SK-N-SH (cell line): ENCODE data around the gene ESPL1. TPM values are rescaled to one million over a fixed set of nuclear protein-coding genes. Genes with fewer than 3 reads are reported as not detected.

Experiments
- CTCF ChIA-PET: fragments of 300-600, 350-600 bp; formaldehyde crosslinking; extraction: SDS; loops from one replicate; lab custom pipeline; 2021; lab: Yijun Ruan, JAX
- POLR2A ChIA-PET: fragments of 350-600 bp; sonication (Branson Sonifier 250); formaldehyde crosslinking; extraction: SDS; loops from one replicate; lab custom pipeline; 2020; ENCODE audit warnings: antibody characterized with exemption, inconsistent platforms; lab: Yijun Ruan, JAX
- DNase-seq: peaks from one replicate; pipeline ENCODE4 v3.0.0; 2012
- H2AFZ ChIP-seq: fragments of 200-600 bp; sonication (generic); 2 replicates; pipeline ENCODE4 v1.8.1; 2016; ENCODE audit warnings: antibody characterized with exemption, mild to moderate bottlenecking, low read depth
- H3F3A ChIP-seq: fragments of 200-600 bp; sonication (generic); replicated peaks from 2 replicates; pipeline ENCODE3; 2016; ENCODE audit warnings: antibody characterized with exemption, mild to moderate bottlenecking; ENCODE audit not compliant: insufficient read depth
- H3K27ac ChIP-seq, 2 experiments: fragments of 200-500 bp in 1 of 2; fragments of 200-600 bp in 1 of 2; sonication (Bioruptor generic) in 1 of 2; sonication (generic), shearing (Covaris generic) in 1 of 2; 2 replicates each; pipeline versions ENCODE4 v1.5.1 to v1.6.1; 2014 to 2016; ENCODE audit warnings: low read depth in 2 of 2, inconsistent platforms in 1 of 2, low read length in 1 of 2, mild to moderate bottlenecking in 1 of 2, mixed read lengths in 1 of 2
- H3K27me3 ChIP-seq: fragments of 200-600 bp; sonication (generic), shearing (Covaris generic); 2 replicates; pipeline ENCODE4 v1.6.1; 2016; ENCODE audit warnings: mixed run types; ENCODE audit not compliant: insufficient read depth
- H3K36me3 ChIP-seq, 2 experiments: fragments of 200-500 bp in 1 of 2; fragments of 200-600 bp in 1 of 2; sonication (Bioruptor generic) in 1 of 2; sonication (generic) in 1 of 2; replicated peaks in 1 of 2; 2 replicates each; pipeline versions ENCODE3 to v1.5.1; 2014 to 2016; ENCODE audit warnings: low read length in 1 of 2, mild to moderate bottlenecking in 1 of 2; ENCODE audit not compliant: insufficient read depth in 2 of 2, control insufficient read depth in 1 of 2
- H3K4me1 ChIP-seq, 2 experiments: fragments of 200-500 bp in 1 of 2; fragments of 200-600 bp in 1 of 2; sonication (Bioruptor generic) in 1 of 2; sonication (generic), shearing (Covaris generic) in 1 of 2; 2 replicates each; pipeline versions ENCODE4 v1.5.1 to v1.6.1; 2014 to 2016; ENCODE audit warnings: low read depth in 1 of 2, low read length in 1 of 2, mixed run types in 1 of 2; ENCODE audit not compliant: insufficient read depth in 2 of 2, control insufficient read depth in 1 of 2
- H3K4me2 ChIP-seq: fragments of 200-600 bp; sonication (generic), shearing (Covaris generic); 2 replicates; pipeline ENCODE4 v1.6.1; 2017; ENCODE audit warnings: mixed run types
- H3K4me3 ChIP-seq, 2 experiments: fragments of 200-500 bp in 1 of 2; fragments of 200-600 bp in 1 of 2; sonication (Bioruptor generic) in 1 of 2; sonication (generic), shearing (Covaris generic) in 1 of 2; 2 replicates each; pipeline versions ENCODE4 v1.5.1 to v1.8.1; 2014 to 2016; ENCODE audit warnings: low read depth in 2 of 2, inconsistent platforms in 1 of 2, low read length in 1 of 2, mild to moderate bottlenecking in 1 of 2, mixed read lengths in 1 of 2, moderate library complexity in 1 of 2
- H3K79me2 ChIP-seq: fragments of 200-600 bp; sonication (generic); 2 replicates; pipeline ENCODE4 v1.8.1; 2017; ENCODE audit warnings: mild to moderate bottlenecking; ENCODE audit not compliant: insufficient read depth
- H3K9ac ChIP-seq: fragments of 200-600 bp; sonication (generic); 2 replicates; pipeline ENCODE4 v1.6.1; 2017; ENCODE audit warnings: mixed run types
- H3K9me2 ChIP-seq: fragments of 200-600 bp; sonication (generic); 2 replicates; pipeline ENCODE4 v1.6.1; 2017; ENCODE audit warnings: mixed run types
- H3K9me3 ChIP-seq: fragments of 200-600 bp; sonication (generic); 2 replicates; pipeline ENCODE4 v1.6.1; 2017; ENCODE audit warnings: mixed run types, mild to moderate bottlenecking, moderate library complexity
- H4K20me1 ChIP-seq: fragments of 200-600 bp; sonication (generic); 2 replicates; pipeline ENCODE4 v1.6.1; 2017; ENCODE audit warnings: mild to moderate bottlenecking, mixed run types; ENCODE audit not compliant: insufficient read depth
- CHD2 ChIP-seq: fragments of 150-350 bp; IDR thresholded peaks from 2 replicates; pipeline ENCODE4 v1.6.1; 2018; ENCODE audit warnings: low read length; ENCODE audit not compliant: partially characterized antibody
- ELF1 ChIP-seq: IDR thresholded peaks from 2 replicates; pipeline ENCODE4 v1.4.0; 2012
- EZH2phosphoT487 ChIP-seq: fragments of 200-600 bp; sonication (generic); IDR thresholded peaks from 2 replicates; pipeline ENCODE4 v1.6.1; 2017; ENCODE audit warnings: low read depth, mixed run types, mild to moderate bottlenecking, antibody characterized with exemption, moderate library complexity, borderline replicate concordance
- FOXM1 ChIP-seq: IDR thresholded peaks from 2 replicates; pipeline ENCODE4 v1.4.0; 2012; ENCODE audit warnings: low read depth, mild to moderate bottlenecking
- MAX ChIP-seq: IDR thresholded peaks from 2 replicates; pipeline ENCODE4 v1.4.0; 2012; ENCODE audit warnings: low read depth
- MEF2A ChIP-seq: IDR thresholded peaks from 2 replicates; pipeline ENCODE4 v1.4.0; 2012; ENCODE audit warnings: low read depth, borderline replicate concordance
- MXI1 ChIP-seq: IDR thresholded peaks from 2 replicates; pipeline ENCODE4 v1.6.1; 2012; ENCODE audit warnings: mild to moderate bottlenecking, low read depth, low read length, improper control_type of control experiment
- NFIC ChIP-seq: IDR thresholded peaks from 2 replicates; pipeline ENCODE4 v1.4.0; 2012; ENCODE audit warnings: borderline replicate concordance
- RAD21 ChIP-seq: IDR thresholded peaks from 2 replicates; pipeline ENCODE4 v1.6.1; 2012; ENCODE audit warnings: mild to moderate bottlenecking, low read length
- TAF1 ChIP-seq: IDR thresholded peaks from 2 replicates; pipeline ENCODE4 v1.6.1; 2012; ENCODE audit warnings: low read depth, mild to moderate bottlenecking, low read length, moderate library complexity, borderline replicate concordance
- TEAD4 ChIP-seq: IDR thresholded peaks from 2 replicates; pipeline ENCODE4 v1.4.0; 2012; ENCODE audit warnings: mild to moderate bottlenecking, borderline replicate concordance; ENCODE audit not compliant: insufficient read depth
- USF2 ChIP-seq: fragments of 150-350 bp; IDR thresholded peaks from 2 replicates; pipeline ENCODE4 v1.6.1; 2017; ENCODE audit warnings: antibody characterized with exemption, low read length, low read depth, borderline replicate concordance
- YY1 ChIP-seq: IDR thresholded peaks from 2 replicates; pipeline ENCODE4 v1.4.0; 2012; ENCODE audit warnings: low read depth, mild to moderate bottlenecking
- WGBS: methylation state at CpG from one replicate; pipeline ENCODE4 v1.1.6; 2017; ENCODE audit warnings: low lambda C conversion rate; 5-methylcytosine and 5-hydroxymethylcytosine counted together
- polyA plus RNA-seq, 3 experiments: library from polyadenylated mRNA; depleted of rRNA; stranded (reverse); fragments of >200 nt; gene quantifications; 2 replicates each; pipeline ENCODE4 v1.2.3, GENCODE V29; 2012
- TF ChIP-seq, protein P1 (sequence below): IDR thresholded peaks from 2 replicates; pipeline ENCODE4 v1.4.0; 2012; ENCODE audit warnings: low read depth, borderline replicate concordance
- TF ChIP-seq, protein P2 (sequence below): IDR thresholded peaks from 2 replicates; pipeline ENCODE4 v1.4.0; 2012; ENCODE audit warnings: low read depth, borderline replicate concordance

ESPL1 gene
- polyA plus RNA-seq, 1 of the 3 experiments (the other 2 are of a cell fraction), result 8.6 TPM

- no peaks in the 10 kb centered on the region for H3K27me3 ChIP-seq
- POLR2A ChIA-PET, result no interaction called here
- DNase-seq, result no peak
- peaks cover 20% of the 10 kb centered on the region for H3F3A ChIP-seq
- H3K79me2 ChIP-seq, result peaks cover 5% of the 10 kb centered on the region; the same call in 1 of the 2 replicates
- peaks cover 43 to 54% of the 10 kb centered on the region in 2 experiments; a peak in 3 of 4 replicates for H3K4me1 ChIP-seq
- H3K4me3 ChIP-seq, result no peak overlapping the region
- H3K27ac ChIP-seq, result no peak overlapping the region
- no peak overlapping the region for H2AFZ ChIP-seq
- H3K4me2 ChIP-seq, result no peak overlapping the region
- H3K9ac ChIP-seq, result no peak overlapping the region
- TF ChIP-seq CHD2 (no peak), USF2 (no peak), NFIC (no peak), FOXM1 (no peak), MAX (no peak), MEF2A (no peak), MXI1 (no peak), TAF1 (no peak), TEAD4 (no peak), EZH2phosphoT487 (no peak), YY1 (no peak), ELF1 (no peak), RAD21 (no peak)
- TF ChIP-seq, protein P1, sequence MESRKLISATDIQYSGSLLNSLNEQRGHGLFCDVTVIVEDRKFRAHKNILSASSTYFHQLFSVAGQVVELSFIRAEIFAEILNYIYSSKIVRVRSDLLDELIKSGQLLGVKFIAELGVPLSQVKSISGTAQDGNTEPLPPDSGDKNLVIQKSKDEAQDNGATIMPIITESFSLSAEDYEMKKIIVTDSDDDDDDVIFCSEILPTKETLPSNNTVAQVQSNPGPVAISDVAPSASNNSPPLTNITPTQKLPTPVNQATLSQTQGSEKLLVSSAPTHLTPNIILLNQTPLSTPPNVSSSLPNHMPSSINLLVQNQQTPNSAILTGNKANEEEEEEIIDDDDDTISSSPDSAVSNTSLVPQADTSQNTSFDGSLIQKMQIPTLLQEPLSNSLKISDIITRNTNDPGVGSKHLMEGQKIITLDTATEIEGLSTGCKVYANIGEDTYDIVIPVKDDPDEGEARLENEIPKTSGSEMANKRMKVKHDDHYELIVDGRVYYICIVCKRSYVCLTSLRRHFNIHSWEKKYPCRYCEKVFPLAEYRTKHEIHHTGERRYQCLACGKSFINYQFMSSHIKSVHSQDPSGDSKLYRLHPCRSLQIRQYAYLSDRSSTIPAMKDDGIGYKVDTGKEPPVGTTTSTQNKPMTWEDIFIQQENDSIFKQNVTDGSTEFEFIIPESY, result no peak
- TF ChIP-seq, protein P2, sequence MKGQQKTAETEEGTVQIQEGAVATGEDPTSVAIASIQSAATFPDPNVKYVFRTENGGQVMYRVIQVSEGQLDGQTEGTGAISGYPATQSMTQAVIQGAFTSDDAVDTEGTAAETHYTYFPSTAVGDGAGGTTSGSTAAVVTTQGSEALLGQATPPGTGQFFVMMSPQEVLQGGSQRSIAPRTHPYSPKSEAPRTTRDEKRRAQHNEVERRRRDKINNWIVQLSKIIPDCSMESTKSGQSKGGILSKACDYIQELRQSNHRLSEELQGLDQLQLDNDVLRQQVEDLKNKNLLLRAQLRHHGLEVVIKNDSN, result no peak
- TF ChIP-seq, all 33 proteins: peak for 0
- Histone ChIP-seq H4K20me1 (no peaks in the 10 kb centered on the region), H3K9me3 (no peaks in the 10 kb centered on the region), H3K9me2 (no peaks in the 10 kb centered on the region), H3K36me3 (peaks cover 0 to 8% of the 10 kb centered on the region in 2 experiments)
- no CpG with 5 or more reads among the region's 1 CpG for WGBS
- CTCF ChIA-PET, result interaction anchor here (0.9 kb wide), 2 partner anchors 40 to 93 kb away, joined by 3 to 4 read pairs; partner anchors contain the start of gene ESPL1
Measured at GRCh38 chr12:53227836-53228235, 40.3 kb upstream of the ESPL1 start.
